HG02571 (cell line): ENCODE measurements around the gene ZG16B.

ENCODE experiments used
- ATAC-seq: cut with Tn5 transposase; IDR thresholded peaks from one replicate; pipeline ENCODE4 v1.9.1; 2021; ENCODE audit warnings: mild to moderate bottlenecking, moderate library complexity; ENCODE audit not compliant: unreplicated experiment

Gene ZG16B

DNA sequence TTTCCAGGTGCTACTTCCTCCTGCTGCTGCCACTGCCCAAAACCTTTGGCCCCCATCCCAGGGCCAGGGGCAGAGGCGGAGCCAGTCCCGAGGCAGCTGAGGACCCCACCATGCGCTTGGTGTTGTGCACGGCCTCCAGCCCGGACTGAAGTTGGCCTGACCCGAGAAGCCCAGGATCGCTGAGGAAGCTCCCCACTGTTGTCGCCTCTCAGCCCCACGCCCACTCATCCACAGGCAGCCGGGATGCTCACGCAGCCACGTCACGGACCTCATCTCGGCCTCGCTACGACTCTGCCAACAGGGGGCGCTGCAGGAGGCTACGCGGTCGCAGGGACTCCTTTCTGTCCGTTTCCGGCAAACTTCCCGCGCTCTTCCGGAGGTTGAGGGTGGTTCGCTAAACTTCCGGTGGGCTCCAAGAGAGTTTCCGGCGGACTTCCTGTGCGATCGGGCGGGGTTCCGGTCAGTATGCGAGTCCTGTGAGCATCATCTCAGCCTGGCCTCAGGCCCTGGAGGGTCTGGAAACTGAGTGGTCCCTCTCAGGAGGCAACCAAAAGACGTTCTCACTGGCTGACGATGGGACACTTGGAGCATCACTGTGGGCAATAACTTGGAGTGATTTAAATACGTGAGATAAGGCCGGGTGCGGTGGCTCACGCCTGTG lies 12.4 kb downstream of the ZG16B start:
- no peak for ATAC-seq

DNA sequence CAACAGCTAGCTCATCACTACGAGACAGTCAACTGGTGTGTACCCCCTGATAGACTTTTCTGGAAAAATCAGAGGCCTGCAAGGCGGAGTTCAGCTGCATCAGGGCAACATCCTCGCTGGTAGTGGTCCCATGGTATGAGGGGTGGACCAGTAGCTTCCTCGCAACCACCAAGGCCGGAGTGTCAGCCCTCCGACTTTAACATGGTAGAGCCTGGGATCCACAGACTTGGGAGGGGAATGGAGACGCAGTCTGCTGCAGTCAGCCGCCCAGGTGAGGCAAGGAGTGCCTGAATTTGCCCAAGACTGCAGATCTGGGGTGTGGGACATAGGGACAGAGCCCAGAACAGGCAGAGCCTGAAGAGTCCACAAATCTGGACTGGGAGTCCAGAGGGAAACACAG lies 13.4 kb downstream of the ZG16B start:
- ATAC-seq = no peak

DNA sequence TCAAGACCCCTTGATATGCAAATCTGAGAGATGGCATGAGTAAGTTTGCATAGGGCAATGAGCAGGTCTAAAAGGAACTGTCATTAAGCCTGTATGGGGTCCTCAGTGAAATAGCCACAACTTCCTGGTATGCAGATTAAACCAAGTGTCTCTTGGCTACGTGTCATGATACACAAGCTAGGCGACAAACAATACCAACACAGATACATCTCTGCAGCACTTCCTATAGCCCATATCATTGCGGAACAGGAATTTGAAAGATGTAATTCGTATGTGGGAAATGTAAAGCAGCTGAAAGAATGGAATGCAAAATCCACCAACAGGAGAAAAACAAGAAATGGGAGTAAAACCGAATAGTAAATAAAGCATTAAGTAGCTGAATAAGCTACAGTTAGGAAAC lies 15.0 kb downstream of the ZG16B start:
- no peak for ATAC-seq

DNA sequence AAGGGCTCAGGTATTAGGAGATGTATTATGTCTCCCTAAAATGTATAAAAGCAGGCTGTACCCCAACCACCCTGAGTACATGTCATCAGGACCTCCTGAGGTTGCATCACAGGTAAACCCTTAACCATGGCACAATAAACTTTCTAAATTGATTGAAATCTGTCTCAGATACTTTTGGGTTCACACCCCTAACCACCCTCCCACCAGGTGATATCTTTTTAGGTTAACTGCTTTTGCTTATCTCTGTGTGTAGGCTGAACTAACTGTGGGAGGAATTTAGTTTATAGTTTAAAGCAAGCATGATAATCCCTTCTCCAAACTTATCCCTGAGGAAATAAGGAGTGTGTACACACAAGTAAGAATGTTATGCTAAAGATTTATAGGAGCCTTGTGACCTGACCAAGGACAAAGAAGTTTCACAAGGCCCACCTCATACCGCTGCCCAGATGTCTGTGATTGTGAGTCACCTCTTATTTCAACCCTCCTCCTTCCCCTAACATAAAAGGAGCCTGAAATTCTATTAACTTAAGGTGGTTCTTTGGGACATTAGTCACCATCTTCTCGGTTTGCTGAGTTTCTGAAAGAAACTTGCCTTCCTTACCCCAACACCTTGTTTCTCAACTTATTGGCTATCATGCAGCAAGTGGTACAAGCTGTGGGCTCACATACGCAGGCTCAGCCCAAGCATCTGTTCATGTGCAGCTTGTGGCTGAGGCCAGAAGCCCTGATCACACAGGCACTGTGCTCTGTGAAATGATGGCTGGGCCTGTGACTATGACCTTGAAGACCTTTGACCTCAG lies 16.6 kb downstream of the ZG16B start:
- no peak for ATAC-seq

- no peak for ATAC-seq
Observed at GRCh38 chr16:2848933-2849725, 19.0 kb downstream of the ZG16B start.

GRCh38 chr16:2852003-2852730 lies 22.1 kb downstream of the ZG16B start:
- no peak for ATAC-seq

GRCh38 chr16:2852731-2853507 lies 22.8 kb downstream of the ZG16B start:
- ATAC-seq = no peak

DNA sequence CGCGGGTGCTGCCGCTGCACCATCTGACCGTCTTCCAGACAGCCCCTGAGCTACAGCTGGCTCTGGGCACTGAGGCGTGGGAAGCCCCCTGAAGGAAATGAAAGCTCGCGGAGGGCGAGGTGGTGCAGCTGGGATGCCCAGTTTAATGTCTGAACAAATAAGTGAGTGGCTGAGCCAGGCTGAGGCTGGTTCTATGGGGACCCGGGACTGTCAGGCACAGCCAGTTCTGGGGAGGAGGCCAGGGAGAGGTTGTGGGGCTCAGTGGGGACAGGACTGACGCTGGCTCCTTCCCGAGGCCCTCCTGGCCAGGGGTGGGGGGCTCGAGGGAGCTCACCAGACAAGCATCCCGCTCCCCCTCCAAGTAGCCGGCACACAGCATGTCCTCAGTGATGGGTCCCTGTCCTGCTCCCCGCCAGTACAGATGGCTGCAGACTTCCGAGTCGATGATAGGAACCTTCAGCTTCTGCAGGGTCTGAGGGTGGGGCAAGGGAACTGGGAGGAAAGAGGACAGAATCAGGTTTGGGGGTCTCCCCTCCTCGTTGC lies 23.5 kb downstream of the ZG16B start:
- no peak for ATAC-seq

- ATAC-seq = no peak
Observed at GRCh38 chr16:2854700-2855309, 24.7 kb downstream of the ZG16B start.

GRCh38 chr16:2855536-2855935 lies 25.4 kb downstream of the ZG16B start:
- ATAC-seq = no peak

DNA sequence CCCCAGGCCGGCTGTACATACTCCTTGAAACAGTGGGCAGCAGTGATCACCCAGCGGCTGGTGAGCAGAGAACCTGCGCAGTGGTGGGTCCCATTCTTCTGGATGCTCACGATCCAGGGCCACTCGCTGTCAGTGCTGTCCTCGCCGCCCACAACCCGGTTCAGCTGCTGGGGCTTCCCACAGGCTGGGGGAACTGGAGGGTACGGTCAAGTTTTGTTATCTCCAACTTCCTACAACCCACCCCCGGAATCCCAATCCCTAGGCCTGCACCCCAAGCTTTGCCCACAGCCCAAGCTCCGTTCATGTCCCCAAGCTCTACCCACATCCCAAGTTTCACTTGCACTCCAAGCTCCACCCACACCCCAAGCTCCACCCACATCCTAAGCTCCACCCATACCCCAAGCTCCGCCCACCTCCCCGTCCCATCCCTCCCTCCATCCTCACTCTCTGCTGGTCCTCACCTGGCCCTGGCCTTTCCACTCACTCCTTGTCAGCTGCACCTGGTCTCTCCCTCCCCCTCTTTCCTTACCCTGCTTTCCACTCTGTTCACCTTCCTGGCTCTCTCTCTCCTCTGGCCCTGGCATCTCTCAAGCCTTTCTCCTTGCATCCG lies 26.1 kb downstream of the ZG16B start:
- no peak for ATAC-seq

GRCh38 chr16:2856686-2857450 lies 26.8 kb downstream of the ZG16B start:
- ATAC-seq = no peak

DNA sequence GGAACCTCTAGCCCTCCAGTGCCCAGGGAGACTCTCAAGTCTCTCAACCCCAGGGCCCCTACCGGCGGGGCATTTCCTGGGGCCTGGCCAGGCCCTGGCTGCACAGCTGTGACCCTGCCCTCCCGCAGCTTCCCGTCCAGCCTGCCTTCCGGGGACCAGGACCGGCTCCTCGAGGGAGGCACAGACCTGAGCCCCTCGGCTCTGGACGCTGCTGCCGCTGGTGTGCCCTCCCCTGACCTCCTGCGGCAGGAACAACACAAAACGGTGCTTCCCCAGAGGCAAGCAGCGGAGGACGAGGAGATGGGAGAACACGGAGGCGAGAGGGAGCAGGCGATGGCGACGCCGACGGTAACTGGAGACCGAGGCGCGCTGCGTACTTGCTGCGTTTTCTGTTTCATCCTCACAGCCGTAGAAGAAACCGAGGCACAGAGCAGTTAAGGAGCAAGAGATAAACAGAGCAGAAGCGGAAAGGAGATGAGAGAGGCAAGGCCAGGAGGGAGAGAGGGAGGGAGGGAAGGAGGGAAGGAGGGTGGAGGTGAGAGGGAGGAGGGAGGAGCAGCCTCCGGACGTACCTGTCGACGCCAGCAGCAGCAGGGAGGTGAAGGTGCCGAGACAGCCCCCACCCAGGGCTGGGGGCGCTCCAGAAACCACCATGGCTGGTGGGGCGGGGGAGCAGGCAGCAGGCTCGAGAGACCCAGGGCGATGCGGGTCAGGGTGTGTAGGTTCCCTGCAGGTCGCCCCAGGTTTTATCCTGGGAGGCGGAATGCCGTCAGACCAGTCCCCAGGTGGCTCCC lies 27.5 kb downstream of the ZG16B start, which contains the start of gene PRSS22:
Gene PRSS22, minus strand, starts transcription at position 720 of the 794 bp plus-strand sequence. Its CDS starts 66 bp downstream, at position 654.
- ATAC-seq = no peak

GRCh38 chr16:2858245-2859025 lies 28.3 kb downstream of the ZG16B start:
- no peak for ATAC-seq

GRCh38 chr16:2859686-2860265 lies 29.7 kb downstream of the ZG16B start:
- no peak for ATAC-seq

DNA sequence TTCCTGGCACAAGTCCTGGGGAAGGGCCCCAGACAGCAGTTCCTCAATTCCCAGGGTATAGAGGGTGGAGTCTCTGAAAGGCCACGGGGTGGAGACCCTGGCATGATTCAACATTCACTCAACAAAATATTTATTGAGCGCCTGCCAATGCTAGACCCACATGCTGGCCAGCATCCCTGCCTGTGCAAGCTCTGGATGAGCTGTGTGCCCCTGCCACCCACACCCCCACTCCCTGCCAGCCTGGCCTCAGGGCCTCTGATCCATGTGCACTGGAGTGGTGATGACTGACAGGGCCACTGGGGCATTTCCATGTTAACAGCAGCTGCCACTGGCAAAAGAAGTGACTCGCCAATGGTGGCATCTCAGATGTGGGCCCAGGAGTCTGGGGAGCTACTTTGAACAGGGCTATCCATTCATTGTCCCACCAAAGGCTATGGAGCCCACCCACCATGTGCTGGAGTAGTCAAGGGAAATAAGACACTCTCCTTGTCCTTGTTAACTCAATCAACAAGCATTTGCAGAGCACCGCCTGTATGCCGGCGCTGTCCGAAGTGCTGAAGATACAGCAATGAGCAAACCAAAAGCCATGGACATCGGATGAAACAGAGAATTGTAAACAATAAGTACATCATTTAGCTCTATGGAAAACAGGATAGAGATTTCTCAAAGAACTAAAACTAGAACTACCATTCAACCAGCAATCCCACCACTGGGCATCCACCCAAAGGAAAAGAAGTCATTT lies 30.9 kb downstream of the ZG16B start:
- ATAC-seq = no peak
